ENCODE measurements around the gene ZNF148.

GRCh38 chr3:125236331-125236903 lies 138.7 kb downstream of the ZNF148 start:
- no peak for TF ChIP-seq POLR2AphosphoS5 (IDR thresholded peaks at IDR 0.05; ENCODE audit: low read depth, low read length)
- TF ChIP-seq SIN3A (IDR thresholded peaks at IDR 0.05; ENCODE audit: borderline replicate concordance, insufficient read depth, low read length): no peak
- TF ChIP-seq, protein P1, sequence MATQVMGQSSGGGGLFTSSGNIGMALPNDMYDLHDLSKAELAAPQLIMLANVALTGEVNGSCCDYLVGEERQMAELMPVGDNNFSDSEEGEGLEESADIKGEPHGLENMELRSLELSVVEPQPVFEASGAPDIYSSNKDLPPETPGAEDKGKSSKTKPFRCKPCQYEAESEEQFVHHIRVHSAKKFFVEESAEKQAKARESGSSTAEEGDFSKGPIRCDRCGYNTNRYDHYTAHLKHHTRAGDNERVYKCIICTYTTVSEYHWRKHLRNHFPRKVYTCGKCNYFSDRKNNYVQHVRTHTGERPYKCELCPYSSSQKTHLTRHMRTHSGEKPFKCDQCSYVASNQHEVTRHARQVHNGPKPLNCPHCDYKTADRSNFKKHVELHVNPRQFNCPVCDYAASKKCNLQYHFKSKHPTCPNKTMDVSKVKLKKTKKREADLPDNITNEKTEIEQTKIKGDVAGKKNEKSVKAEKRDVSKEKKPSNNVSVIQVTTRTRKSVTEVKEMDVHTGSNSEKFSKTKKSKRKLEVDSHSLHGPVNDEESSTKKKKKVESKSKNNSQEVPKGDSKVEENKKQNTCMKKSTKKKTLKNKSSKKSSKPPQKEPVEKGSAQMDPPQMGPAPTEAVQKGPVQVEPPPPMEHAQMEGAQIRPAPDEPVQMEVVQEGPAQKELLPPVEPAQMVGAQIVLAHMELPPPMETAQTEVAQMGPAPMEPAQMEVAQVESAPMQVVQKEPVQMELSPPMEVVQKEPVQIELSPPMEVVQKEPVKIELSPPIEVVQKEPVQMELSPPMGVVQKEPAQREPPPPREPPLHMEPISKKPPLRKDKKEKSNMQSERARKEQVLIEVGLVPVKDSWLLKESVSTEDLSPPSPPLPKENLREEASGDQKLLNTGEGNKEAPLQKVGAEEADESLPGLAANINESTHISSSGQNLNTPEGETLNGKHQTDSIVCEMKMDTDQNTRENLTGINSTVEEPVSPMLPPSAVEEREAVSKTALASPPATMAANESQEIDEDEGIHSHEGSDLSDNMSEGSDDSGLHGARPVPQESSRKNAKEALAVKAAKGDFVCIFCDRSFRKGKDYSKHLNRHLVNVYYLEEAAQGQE (IDR thresholded peaks at IDR 0.05; ENCODE audit: insufficient read depth in 1 of 2, low read depth in 2 of 2, low read length in 2 of 2): no peak
- TF ChIP-seq TAF1 (IDR thresholded peaks at IDR 0.05; ENCODE audit: borderline replicate concordance, insufficient read depth, low read length): no peak
